ENCODE measurements around the gene HIRA.

DNA sequence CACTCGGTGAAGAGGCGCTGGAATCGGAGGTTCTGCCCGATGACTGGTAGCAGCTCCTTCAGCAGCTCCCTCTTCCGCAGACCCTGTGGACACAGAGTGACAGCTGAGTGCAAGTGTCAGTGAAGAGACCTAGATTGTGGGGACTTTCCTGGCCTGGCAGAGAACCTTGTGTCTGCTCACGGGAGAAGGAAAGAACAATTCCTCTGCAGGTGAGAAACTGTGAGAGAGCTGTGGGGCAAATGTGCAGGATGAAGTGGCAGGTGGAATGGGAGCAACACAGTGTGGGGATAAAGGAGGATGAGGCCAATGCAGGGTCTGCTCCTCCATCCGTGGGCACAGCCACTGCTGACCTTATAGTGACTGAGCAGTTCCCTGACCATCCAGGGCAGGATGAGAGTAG, 100.1 kb downstream of the HIRA start:
- TF ChIP-seq POLR2A (IDR thresholded peaks at IDR 0.05; ENCODE audit: low read depth, low read length) = no peak
- no peak for TF ChIP-seq POLR2AphosphoS5 (IDR thresholded peaks at IDR 0.05; ENCODE audit: low read depth, low read length)
